GM12801 (cell line): ENCODE data around the gene GPC3.

Source experiments
- TF ChIP-seq, protein P1 (sequence below): IDR thresholded peaks from one replicate; pipeline ENCODE4 v1.5.1; 2011; ENCODE audit warnings: control low read depth; ENCODE audit not compliant: insufficient read length; ENCODE audit errors: extremely low read depth

The GPC3 gene

DNA sequence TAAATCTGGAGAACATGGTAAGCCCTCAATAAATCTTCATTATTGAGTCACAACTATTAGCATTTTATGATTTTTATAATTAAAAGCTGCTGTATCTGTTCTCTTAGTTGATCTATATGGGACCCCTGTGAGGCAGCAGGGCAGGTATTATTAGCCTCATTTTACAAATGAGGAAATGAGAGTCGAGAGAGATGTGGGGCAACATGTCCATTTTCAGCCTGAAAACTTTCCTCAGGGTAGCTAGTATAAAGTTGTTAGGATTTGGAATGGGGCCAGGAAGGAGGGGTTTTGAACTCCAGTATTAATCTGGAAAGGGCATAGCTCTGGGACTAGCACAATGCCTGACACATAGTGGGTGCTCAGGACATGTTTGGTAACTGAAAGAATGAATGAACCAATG, 378.4 kb downstream of the GPC3 start:
- TF ChIP-seq, protein P1, sequence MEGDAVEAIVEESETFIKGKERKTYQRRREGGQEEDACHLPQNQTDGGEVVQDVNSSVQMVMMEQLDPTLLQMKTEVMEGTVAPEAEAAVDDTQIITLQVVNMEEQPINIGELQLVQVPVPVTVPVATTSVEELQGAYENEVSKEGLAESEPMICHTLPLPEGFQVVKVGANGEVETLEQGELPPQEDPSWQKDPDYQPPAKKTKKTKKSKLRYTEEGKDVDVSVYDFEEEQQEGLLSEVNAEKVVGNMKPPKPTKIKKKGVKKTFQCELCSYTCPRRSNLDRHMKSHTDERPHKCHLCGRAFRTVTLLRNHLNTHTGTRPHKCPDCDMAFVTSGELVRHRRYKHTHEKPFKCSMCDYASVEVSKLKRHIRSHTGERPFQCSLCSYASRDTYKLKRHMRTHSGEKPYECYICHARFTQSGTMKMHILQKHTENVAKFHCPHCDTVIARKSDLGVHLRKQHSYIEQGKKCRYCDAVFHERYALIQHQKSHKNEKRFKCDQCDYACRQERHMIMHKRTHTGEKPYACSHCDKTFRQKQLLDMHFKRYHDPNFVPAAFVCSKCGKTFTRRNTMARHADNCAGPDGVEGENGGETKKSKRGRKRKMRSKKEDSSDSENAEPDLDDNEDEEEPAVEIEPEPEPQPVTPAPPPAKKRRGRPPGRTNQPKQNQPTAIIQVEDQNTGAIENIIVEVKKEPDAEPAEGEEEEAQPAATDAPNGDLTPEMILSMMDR = no peak

DNA sequence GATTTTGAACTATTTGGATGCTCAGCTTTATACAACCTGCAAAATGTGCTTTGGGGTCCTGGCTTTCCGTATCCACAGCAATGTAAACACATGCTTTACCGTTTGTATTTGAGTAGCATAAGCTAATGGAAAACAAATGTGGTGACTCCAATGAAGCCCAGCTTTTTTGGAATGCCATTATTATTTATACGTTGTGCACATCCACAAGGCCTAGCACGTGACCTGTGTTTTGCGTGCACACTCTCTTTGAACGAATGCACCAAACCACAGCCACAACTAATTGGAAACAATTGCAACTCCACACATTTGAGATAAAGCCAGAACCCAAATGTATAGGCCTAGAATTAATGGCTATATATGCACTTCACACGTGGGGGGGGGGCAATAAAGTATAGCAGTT, 380.6 kb downstream of the GPC3 start:
- TF ChIP-seq, protein P1 = no peak

DNA sequence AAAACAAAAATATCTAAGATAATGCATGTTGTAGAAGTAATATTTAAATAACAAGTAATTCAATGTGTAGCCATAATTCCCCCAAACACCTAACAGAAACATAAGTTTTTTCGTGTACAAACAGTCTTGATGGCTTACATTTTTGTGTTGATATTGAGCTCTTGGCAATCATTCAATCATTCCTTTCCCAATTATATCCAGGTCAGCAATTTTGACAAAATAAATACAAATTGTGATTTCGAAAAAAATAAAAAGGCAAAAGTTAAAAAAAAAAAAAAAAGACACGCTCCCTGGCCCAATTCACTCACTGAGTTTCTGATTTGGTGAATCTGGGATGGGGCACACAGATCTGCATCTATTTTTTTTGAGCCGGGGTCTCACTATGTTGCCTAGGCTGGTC, 382.5 kb downstream of the GPC3 start:
- TF ChIP-seq, protein P1 = no peak

DNA sequence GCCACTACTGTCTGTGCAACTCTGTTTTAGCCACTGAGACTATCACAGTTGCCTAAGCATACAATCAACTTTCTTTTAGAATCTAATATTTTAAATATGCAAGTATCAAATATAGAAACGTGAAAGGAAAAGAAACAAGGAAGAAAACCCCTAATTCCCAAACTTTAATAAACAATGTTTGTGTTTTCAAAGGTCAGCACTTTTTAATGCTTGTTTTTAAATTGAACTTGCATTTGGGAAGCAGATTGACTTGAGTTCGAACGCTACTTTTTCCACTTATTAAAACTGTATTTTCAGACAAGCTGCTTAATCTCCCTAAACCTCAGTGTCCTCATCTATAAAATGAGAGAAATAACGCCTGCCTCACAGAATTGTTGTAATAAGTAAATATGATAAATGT, 384.3 kb downstream of the GPC3 start:
- TF ChIP-seq, protein P1 = no peak

DNA sequence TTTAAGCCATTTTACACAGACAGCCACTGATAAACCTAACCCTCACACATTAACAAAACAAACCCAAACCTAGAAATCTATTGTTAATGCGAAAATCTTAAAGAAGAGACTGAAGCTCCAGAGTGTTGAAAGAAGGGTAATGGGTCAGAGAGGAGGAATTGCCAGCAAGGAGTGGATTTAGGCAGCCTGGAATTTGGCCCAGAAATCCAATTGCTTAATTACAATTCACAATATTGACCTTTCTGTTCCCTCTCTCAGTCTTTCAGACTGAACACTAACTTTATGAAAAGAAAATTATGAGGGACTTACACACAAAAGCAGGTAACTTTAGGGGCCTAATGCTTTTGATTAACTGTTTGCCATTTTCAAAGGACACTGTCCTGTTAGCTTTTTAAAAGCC, 384.9 kb downstream of the GPC3 start:
- TF ChIP-seq, protein P1 = no peak

DNA sequence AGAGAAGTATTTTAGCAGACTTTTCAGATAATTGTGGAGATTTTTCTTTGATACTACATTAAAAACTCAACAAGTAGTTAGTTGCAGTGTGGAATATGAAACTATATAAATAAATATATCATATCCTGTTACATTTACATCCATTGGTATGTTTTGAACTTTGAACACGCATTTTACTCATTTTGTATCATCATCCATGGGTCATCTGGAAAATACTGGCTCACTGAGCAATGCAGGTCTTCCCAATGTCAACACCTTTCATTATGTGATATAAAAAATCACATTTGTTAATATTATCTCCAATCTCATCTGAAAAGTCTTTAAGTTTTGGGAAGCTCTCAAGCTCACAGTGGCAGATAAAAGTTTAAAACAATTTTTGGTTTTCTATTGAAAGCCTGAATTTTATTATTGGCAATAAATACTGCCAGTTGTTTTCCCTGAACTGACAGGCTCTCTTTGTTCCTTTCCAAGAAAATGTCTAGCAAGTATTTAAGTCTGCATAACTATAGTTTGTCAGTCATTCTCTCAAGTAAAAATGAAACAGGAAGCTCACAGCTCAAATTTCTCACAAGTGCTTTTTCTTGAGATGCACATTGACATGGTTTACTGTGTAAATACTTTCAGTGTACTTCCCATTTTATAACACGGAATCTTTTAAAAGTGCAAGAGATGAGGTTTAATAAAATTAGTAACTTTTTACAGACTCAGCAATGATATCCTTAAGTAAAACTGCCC, 386.6 kb downstream of the GPC3 start:
- TF ChIP-seq, protein P1 = no peak

DNA sequence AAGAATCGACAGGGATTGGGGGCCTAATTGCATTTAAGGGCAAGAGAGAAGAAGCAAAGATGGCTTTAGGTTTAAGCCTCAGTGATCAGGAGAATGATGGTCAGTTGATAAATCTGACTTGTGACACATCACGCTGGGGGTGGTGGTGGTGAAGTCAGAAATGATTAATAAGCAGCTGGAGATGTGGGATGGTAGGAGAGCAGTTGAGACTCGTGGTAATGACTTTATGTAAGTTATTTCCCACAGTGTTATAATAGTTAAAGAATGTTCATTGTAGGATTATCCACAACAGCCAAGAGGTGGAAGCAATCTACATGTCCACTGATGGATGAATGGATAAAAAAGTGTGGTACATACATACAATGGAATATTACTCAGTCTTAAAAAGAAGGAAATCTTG, 391.2 kb downstream of the GPC3 start:
- TF ChIP-seq, protein P1 = no peak
